ENCODE data around the gene DMRTA1. TPM values are rescaled to one million over a fixed set of nuclear protein-coding genes. Genes with fewer than 3 reads are reported as not detected.
"Not testable (repeated sequence)": the region's sequence is repeated elsewhere in the genome, so short reads cannot be mapped to it uniquely, and the experiment has no call there.

Gene DMRTA1, protein sequence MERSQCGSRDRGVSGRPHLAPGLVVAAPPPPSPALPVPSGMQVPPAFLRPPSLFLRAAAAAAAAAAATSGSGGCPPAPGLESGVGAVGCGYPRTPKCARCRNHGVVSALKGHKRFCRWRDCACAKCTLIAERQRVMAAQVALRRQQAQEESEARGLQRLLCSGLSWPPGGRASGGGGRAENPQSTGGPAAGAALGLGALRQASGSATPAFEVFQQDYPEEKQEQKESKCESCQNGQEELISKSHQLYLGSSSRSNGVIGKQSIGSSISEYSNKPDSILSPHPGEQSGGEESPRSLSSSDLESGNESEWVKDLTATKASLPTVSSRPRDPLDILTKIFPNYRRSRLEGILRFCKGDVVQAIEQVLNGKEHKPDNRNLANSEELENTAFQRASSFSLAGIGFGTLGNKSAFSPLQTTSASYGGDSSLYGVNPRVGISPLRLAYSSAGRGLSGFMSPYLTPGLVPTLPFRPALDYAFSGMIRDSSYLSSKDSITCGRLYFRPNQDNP
- 0.04 TPM for polyA plus RNA-seq (2013, experiment 1 of 2; ENCODE audit: insufficient read length)
- polyA plus RNA-seq (2013, experiment 2 of 2; ENCODE audit: insufficient read length): 0.08 TPM

DNA sequence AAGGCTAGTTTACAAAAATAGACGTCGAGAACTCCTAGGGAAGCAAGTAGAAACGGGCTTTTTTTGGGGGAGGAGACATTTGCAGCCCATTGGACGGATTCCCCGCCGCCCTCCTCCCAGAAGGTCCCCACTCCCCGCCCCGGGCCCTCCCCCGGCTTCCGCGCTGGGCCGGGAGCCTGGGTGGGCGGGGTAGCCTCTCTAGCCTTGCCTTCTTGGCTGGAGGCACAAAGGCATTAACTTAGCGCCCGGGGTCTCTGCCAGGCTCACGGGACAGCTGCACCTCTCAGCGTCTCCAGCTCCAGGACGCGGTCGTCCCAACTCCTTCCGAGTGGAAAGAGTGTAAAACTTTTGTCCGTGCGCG, at the start of gene DMRTA1:
Gene DMRTA1, plus strand, starts transcription at position 236 of the 361 bp plus-strand sequence. CDS start 242 bp downstream, outside the sequence.
- peak; percentile 46 for DNase-seq

DNA sequence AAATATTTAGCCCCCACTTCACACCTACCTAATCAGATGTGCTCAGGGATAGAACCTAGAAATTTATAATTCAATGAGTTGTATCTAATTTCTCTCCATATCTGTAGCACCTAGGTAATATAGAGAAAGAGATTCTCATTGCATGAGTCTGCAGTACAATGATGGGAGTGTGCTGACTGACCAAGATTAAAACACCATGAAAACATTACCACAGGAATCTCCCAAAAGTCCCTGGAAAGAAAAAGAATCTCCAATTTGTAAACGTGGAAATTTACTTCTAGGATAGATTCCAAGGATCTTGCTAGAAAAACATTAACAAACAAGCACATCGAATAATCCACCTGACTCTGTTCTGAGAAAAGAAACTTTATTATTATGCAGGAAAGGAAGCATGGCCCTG, 45.0 kb upstream of the DMRTA1 start:
- DNase-seq: no peak

DNA sequence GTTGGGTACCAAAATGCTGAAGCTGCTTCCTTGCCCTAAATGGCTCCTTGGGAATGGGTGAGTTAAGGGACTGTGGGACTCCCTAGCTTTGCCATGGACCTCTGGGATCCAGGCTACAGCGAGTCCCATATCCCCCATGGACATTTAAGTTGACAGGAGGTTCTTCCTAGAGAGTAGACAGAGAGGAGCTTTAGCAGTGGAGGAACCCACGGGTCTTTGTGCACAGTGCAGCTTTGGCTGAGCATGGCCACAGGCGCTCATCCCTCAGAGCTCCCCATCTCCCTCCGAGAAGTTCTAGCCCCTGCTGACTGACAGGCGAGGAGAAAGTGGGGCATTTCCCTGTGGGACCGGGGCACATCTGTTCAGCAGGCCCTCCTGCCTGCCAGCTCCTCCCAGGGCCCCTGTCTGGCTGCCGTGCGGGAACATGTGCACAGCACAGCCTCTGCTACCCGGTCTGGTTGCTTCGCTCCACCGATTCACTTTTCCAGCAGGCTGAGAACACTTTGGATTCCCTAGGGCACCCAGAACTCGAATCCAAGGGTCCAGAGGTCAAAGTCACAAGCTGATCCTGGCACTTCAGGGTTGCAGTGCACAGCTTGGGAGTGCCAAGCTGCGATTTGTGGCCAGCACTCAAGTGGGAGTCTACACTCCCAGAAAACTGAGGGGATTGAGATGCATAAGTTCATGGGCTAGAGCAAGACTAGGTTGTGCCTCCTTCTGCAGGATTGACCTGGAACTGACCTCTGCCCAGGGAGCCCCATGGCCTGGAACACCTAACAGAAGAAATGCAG, 40.6 kb upstream of the DMRTA1 start:
- no peak for DNase-seq

DNA sequence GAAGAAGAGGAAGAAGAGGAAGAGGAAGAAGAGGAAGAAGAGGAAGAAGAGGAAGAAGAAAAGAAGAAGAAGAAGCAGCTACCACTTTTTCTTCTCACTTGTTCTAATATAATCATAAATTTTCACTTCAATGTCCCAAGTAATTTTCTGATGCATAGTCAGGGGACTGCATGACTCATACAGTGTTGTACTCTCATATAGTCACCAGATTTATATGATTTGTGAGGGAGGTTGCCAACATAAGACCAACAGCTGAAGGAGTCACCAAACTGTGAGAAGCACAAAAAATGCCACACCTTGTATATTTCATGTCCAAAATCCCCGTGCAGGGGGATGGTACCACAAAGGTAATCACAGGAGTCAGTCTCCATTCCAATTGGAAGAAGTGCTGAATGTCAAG, 32.7 kb upstream of the DMRTA1 start:
- no peak for DNase-seq

DNA sequence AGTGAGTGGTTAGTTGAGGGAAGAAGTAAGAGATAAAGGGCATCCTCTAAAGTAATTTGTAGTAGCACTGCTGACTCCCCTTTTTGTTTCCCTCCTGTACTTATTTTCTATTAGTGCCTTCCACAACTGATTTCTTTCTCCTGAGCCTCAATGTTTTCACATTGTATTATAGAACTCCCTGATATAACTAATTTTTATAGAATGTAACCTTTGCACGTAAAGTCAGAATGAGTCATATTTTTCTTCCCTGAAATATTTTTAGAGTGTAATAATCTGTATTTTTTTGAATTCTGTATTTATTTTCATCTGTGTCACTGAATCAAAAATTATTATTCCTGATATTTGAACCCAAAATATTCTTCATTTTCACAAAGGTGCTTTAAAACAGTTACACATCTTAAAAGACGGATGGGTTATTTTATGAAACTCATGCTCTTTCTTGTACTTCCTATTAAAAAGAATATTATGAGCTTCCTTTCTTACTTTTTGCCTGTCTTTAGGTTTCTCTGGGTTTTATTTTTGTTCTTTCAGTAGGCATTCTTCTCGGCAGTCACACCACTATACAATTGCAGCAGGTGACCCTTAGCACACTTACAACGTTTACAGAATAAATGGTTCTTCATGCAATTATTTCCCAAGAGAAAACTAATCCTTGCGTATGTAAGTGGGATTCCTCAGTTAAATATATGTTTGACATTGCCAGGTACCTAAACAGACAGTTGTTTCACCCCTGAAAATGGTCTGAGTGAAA, 30.5 kb upstream of the DMRTA1 start:
- DNase-seq: no peak

DNA sequence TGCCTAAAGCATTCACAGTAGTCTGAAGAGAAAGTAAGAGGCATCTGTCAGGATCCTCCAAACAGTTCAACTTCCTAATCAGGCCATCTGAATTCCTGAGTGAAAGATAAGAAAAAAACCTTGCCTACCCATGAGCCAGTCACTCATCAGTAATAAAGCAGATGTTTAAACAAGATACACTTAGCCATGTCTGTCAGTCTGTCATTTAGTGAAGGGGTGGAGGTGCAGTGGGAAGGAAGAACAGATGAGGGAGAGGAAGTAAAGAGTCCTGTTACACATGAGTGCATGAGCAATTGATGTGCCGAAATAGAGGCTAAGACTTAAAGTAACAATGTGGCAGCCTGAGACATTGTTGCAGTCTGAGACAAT, 29.9 kb upstream of the DMRTA1 start:
- DNase-seq: peak; percentile 19

DNA sequence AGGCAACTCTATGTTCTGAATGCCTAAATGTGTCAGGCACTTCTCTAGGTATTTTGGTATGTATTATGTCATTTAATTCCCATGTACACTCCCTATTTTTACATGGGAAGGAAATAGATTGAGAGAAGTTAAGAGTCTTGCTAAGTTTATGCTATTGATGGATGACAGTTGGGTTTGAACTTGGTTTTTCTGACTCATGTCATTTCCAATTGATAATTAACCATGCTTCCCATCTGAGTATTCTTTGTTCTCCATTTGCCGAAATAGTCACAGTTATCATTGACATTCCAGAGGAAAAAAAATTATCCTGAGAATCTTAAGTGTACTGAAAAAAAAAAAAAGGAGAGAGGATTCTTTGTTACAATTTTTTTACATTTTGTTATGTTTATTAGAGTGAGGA, 23.1 kb upstream of the DMRTA1 start:
- no peak for DNase-seq

DNA sequence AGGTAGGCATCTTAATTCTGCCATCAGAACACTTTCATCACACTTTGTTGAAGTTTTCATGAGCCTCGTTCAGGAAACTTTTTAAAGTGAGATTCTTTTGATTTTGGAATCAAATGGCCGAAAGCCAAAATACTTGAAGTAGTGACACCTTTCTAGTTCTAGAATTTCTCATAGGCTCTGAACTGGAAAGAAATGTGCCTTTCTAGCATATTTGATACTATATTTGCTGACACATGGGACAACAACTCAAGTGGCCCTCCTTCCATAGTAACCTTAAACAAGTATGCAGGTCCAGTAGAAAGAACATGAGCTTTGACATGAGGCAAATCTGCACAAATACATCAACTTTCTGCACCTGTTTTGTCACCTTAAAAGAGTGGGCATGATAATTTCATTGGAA, 22.0 kb upstream of the DMRTA1 start:
- DNase-seq: no peak

DNA sequence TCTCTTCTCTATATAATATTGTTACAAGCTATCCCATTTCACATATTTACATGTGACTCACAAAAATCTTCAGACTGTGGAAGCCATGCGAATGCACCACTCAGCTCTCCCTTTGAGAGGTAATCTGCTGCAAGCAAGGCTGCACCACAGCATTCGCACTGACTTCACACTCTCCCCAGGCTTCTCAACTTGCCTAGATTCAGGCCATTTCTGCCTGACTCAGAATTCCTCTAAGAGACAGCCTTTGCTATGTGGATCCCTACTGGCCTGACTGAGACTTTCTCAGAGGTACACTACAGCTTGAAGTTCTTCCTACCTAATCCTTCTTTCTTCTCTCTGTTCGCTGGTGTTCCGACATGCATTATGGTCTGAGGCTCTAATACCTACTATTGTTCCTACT, 21.1 kb upstream of the DMRTA1 start:
- no peak for DNase-seq

DNA sequence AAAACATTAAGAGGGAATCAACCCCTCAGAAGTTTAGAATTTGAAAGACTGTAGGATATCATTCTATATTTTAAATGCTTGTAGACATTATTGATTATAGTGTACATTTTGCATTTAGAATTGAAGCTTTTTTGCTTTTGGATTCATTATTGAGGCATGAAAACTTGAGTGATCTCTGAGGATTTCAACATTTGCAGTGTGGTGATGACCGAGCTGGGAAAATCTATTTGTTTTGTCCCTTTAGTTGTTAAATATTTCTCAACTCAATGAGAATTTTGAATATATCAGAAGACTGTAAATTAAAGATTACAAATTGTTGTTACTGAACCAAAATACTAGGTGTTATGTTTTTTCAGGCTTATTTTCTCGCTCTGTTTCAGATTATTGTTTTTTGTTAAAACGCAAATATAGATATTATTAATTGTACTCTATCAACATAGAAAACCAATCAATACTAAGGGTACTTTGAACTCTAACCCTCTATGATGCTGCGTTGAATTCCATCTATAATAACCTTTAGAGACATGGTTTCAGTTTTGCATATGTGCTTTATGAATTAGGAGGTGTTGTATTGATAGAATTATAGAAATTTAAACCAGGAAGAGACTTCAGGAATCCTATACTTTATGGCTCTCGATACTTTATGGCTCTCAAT, 19.3 kb upstream of the DMRTA1 start:
- DNase-seq: no peak

DNA sequence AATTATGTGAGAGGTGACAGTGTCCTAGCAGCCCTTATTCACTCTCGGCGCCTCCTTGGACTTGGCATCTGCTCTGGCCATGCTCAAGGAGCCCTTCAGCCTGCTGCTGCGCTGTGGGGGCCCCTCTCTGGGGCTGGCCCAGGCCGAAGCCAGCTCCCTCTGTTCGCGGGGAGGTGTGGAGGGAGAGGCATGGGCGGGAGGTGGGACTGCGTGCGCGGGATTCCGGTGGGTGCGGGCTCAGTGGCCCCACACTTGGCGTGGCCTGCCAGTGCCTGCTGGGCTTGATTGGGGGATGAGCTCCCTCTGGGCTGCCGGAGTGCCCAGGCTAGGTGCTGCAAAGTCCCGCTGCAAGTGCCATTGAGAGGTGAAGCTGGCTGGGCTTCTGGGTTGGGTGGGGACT, 12.9 kb upstream of the DMRTA1 start:
- no peak for DNase-seq

DNA sequence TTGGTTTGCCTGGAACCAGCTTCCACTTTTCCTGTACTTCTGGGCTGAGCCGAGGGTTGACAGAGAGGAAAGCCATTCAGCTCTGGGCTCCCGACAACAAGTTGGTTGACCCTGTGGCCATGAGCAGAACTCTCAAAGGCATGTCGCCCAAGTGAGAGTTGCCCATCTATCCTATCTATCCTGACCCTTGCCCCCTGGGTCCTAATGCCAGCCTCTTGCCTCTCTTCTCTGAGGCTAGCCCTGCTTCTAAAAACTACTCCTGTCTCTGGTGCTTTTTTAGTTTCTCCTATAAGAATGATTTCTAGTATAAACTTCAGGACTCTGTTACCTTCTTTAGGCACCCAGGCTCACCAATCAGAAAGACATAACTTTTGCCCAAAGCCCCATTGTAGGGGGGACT, 11.4 kb upstream of the DMRTA1 start:
- DNase-seq: not testable (repeated sequence)

DNA sequence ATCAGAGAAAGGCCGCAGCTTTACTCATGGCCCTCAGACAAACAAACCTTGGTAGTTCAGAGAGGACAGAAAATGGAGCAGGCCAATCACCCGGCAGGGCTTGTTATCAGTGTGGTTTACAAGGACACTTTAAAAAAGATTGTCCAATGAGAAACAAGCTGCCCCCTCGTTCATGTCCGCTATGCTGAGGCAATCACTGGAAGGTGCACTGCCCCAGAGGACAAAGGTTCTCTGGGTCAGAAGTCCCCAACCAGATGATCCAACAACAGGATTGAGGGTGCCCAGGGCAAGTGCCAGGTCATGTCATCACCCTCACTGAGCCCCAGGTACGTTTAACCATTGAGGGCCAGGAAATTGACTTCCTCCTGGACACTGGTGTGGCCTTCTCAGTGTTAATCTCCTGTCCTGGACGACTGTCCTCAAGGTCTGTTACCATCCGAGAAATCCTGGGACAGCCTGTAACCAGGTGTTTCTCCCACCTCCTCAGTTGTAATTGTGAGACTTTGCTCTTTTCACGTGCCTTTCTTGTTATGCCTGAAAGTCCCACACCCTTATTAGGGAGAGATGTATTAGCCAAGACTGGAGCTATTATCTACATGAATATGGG, 9.1 kb upstream of the DMRTA1 start:
- DNase-seq: not testable (repeated sequence)

DNA sequence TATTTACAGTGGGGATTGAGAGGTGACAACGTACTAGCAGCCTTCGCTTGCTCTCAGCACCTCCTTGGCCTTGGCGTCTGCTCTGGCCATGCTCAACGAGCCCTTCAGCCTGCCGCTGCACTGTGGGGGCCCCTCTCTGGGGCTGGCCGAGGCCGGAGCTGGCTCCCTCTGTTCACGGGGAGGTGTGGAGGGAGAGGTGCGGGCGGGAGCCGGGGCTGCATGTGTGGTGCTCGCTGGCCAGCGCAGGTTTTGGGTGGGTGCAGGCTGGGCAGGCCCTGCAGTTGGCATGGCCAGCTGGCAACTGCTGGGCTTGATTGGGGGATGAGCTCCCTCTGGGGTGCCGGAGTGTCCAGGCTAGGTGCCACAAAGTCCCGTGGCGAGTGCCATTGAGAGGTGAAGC, 5.8 kb upstream of the DMRTA1 start:
- DNase-seq: no peak

DNA sequence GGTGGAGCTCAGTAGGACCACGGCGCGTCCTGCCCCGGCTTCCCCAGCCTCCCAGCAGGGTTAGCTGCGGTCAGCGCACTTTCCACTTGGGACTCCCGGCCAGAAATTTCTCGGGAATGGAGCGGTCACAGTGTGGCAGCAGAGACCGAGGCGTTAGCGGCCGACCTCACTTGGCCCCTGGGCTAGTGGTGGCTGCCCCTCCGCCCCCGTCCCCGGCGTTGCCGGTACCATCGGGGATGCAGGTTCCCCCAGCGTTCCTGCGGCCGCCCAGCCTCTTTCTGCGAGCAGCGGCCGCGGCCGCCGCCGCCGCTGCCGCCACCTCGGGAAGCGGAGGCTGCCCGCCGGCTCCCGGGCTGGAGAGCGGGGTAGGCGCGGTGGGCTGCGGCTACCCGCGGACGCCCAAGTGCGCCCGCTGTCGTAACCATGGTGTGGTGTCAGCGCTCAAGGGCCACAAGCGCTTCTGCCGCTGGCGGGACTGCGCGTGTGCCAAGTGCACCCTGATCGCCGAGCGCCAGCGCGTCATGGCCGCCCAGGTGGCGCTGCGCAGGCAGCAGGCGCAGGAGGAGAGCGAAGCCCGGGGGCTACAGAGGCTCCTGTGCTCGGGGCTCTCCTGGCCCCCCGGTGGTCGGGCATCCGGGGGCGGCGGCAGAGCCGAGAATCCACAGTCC, 460 bp downstream of the DMRTA1 start:
- DNase-seq: peak; percentile 29

DNA sequence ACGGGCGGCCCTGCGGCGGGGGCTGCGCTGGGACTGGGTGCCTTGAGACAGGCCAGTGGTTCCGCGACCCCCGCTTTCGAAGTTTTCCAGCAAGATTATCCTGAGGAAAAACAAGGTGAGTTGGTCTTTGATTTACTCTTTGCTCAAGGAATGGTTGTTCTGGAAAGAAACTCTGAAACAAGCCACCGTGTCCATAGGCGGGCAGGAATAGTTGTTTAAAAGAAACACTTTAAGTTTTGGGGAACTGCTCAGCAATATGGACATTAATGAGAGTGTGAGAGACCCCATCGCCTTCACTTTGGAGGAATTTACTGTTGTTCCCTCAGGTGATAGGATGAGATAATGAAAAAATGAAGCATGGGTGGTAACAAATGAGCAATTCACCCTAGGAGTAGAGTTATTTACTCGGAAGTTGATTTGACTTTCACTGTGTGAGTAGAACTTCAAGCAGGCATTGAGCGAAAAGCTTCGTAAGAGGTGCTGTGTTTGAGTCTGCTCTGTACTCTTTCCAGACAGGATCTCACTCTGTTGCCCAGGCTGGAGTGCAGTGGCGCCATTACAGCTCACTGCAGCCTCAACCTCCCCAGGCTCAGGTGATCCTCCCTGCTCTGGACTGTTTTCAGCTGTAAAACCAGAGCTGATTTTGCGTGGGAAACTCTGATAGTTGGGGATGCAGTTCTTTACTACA, 1.1 kb downstream of the DMRTA1 start:
- DNase-seq: no peak

DNA sequence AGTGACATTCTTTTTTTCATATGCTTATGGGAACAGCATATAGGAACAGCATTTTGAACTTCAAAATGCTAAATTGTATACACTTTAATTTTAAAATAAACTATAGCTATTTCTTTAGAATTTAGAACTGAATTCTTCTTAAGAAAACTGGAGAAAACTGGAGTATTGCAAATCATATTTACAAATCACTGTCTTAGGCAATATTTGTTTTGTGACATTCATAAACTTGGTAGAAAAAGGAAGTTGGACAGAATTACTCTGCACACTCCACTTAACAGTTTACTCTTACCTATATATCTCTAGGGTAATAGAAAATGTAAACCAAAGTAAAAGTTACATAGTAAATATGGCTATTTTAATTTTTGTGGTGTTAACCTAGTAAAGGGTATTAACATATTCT, 3.1 kb downstream of the DMRTA1 start:
- DNase-seq: no peak

DNA sequence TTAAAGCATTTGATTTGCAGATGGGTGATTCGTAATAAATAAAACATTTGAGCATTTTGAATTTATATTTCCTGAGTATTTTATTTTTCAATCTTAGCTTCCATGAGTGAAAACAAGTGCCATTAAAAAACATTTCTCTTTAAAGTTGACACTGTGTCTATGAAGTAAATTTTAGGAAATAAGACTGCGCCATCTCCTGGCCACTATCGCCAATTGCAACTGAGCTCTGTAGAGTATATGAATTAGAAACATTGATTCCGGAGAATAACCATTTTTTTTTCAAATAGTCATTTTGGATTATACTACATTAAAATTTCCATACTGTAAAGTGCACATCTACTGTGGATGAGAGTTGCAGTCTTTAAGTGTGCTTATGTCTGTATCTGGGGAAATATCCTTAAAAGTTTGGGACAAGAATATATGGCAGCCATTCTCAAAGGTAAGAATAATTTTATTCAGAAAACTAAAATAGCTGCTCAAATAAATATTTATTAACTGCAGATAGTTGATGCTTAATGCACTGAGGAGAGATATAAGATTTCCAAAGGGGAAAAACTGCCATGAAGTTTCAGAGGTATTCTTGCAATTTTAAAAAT, 5.9 kb downstream of the DMRTA1 start:
- peak; percentile 30 for DNase-seq

DNA sequence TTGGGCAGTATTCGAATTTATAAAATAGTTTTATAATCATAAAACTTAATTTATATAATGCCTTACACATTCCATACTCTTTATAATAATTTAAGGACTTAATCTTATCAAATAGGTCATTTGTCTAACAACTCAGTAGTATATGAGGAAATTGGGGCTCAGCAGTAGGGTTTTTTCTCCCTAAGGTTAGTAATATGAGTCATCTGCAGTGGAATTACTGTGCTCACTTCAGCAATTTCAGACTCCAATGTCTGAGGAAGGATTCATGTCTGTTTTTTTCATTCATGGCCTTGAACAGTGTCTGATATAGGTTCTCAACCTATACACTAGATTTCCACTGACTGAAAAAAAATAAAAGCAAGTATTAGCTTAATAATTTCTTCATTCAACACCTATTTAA, 7.4 kb downstream of the DMRTA1 start:
- no peak for DNase-seq

DNA sequence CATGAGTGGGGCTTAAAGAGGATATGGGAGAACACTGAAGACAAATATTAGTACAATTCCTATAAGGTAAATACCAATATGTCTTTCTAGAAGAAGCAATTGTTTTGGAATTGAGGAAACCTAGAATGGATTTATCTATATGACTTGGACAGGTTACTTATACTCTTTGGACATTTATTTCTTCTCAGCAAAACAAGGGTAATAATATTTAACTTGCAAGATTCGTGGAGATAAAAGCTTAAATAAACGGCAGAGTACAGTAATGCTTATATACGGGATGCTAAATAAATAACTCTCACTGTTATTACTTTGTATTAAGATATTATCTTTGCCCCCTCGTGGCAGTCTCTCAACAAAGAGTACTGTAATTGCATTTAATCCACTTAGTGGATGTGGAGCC, 8.6 kb downstream of the DMRTA1 start:
- DNase-seq: no peak

Data from fibroblast of skin of back (primary cell).